Measurements from ENCODE around the gene B3GALT6. TPM values are rescaled to one million over a fixed set of nuclear protein-coding genes. Genes with fewer than 3 reads are reported as not detected.

Gene B3GALT6
- total RNA-seq, 1 experiment from 2014 or later = 27.1 TPM

- Histone ChIP-seq H3T11ph (ENCODE audit: low read length) (no peak overlapping the region), H3K4ac (ENCODE audit: low read depth, low read length) (no peak overlapping the region), H2BK120ac (ENCODE audit: low read depth, low read length, poor library complexity, severe bottlenecking) (no peak overlapping the region), H2BK5ac (ENCODE audit: insufficient read length, low read length) (no peak overlapping the region), H3K27me3 (ENCODE audit: insufficient read depth, low read length) (no peaks in the 10 kb centered on the region; the same call in 1 of the 2 replicates), H4K91ac (ENCODE audit: insufficient read length, low read depth, low read length) (no peak overlapping the region), H3K27ac (ENCODE audit: insufficient read length, low read depth, low read length) (no peak overlapping the region), H2BK20ac (ENCODE audit: low read depth, low read length, poor library complexity, severe bottlenecking) (no peak overlapping the region), H3K79me2 (ENCODE audit: insufficient read depth, low read length) (no peaks in the 10 kb centered on the region), H3K9ac (ENCODE audit: extremely low read depth, insufficient read length, low read length) (no peak overlapping the region), H3K14ac (ENCODE audit: insufficient read depth, low read length) (no peak overlapping the region), H3K18ac (ENCODE audit: insufficient read length, low read depth, low read length) (no peak overlapping the region), H3K9me3 (ENCODE audit: control insufficient read depth, low read depth, low read length) (no peaks in the 10 kb centered on the region), H2BK12ac (ENCODE audit: insufficient read length, low read depth, low read length) (no peak overlapping the region), H3K56ac (ENCODE audit: insufficient read length, low read depth, low read length) (no peak overlapping the region), H4K5ac (ENCODE audit: insufficient read length, low read depth, low read length) (no peak overlapping the region), H3K4me1 (ENCODE audit: insufficient read depth, low read length) (no peaks in the 10 kb centered on the region), H3K23me2 (ENCODE audit: insufficient read length, low read depth, low read length, poor library complexity, severe bottlenecking) (no peaks in the 10 kb centered on the region), H3K23ac (ENCODE audit: insufficient read length, low read depth, low read length) (no peak overlapping the region), H3K4me2 (ENCODE audit: insufficient read depth, insufficient read length, low read length) (no peak overlapping the region), H4K20me1 (ENCODE audit: control insufficient read depth, insufficient read depth, insufficient read length) (no peaks in the 10 kb centered on the region), H3K79me1 (ENCODE audit: insufficient read depth, low read depth, low read length, poor library complexity, severe bottlenecking) (no peaks in the 10 kb centered on the region), H2BK15ac (ENCODE audit: low read depth, low read length) (no peak overlapping the region), H4K8ac (replicated peaks; ENCODE audit: insufficient read length, low read depth, low read length) (no peak overlapping the region), H2AFZ (ENCODE audit: low read length) (no peak overlapping the region), H2AK5ac (ENCODE audit: insufficient read length, low read length) (no peak overlapping the region)
- Mint-ChIP-seq H3K4me1 (peaks cover 2 to 6% of the 10 kb centered on the region in 2 experiments; a peak in 2 of 4 replicates), H3K36me3 (ENCODE audit: insufficient read depth in 1 of 3, low read depth in 3 of 3) (no peaks in the 10 kb centered on the region), H3K27me3 (ENCODE audit: low read depth) (peaks cover 10% of the 10 kb centered on the region), H3K4me3 (no peak overlapping the region), H3K9me3 (no peaks in the 10 kb centered on the region), H3K27ac (no peak overlapping the region)
- WGBS (ENCODE audit: extremely low coverage, insufficient read length, low lambda C conversion rate) = no CpG with 5 or more reads among the region's 31 CpGs
- no peak for DNase-seq
- no peak for TF ChIP-seq CTCF (conservative IDR thresholded peaks at IDR 0.05)
Observed at GRCh38 chr1:1210726-1211540, 21.1 kb upstream of the B3GALT6 start.

All from H9 (cell line).